DLD1 (cell line): ENCODE measurements around the gene SLC35A2.

Experiments
- in situ Hi-C: cut with HindIII; loops from 2 replicates; pipeline ENCODE4 v1.10.0; 2017; ENCODE audit warnings: low sequenced_read_pairs

The SLC35A2 gene

GRCh38 chrX:48911412-48912182 lies at the start of gene SLC35A2:
TSS of gene SLC35A2 (minus strand) at chrX:48911646. CDS start at chrX:48911636, 10 bp downstream.
- in situ Hi-C loops, result no loop called here

GRCh38 chrX:48960291-48960690 lies 48.8 kb upstream of the SLC35A2 start:
- in situ Hi-C loops, result no loop called here

DNA sequence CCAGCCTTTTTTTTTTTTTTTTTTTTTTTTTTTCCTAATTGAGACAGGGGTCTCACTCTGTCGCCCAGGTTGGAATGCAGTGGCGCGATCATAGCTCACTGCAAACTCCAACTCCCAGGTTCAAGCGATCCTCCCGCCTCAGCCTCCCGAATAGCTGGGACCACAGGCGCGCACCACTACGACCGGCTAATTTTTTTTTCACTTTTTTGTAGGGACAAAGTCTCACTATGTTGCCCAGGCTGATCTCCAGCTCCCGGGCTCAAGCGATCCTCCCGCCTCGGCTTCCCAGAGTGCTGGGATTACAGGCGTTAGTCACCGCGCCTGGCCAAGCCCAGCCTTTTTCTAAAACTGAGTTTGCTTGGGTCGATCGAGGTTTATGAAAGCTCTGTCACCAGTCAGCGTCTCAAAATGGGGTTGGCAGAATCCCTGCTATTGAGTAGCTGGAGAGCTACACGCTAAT lies 47.2 kb upstream of the SLC35A2 start:
- in situ Hi-C loops, result no loop called here

GRCh38 chrX:48957827-48958634 lies 46.6 kb upstream of the SLC35A2 start:
- in situ Hi-C loops, result no loop called here

GRCh38 chrX:48957477-48957826 lies 46.0 kb upstream of the SLC35A2 start, which contains the start of gene OTUD5:
TSS of gene OTUD5 (minus strand) at chrX:48957607. CDS start at chrX:48957570, 37 bp downstream.
- in situ Hi-C loops, result no loop called here

DNA sequence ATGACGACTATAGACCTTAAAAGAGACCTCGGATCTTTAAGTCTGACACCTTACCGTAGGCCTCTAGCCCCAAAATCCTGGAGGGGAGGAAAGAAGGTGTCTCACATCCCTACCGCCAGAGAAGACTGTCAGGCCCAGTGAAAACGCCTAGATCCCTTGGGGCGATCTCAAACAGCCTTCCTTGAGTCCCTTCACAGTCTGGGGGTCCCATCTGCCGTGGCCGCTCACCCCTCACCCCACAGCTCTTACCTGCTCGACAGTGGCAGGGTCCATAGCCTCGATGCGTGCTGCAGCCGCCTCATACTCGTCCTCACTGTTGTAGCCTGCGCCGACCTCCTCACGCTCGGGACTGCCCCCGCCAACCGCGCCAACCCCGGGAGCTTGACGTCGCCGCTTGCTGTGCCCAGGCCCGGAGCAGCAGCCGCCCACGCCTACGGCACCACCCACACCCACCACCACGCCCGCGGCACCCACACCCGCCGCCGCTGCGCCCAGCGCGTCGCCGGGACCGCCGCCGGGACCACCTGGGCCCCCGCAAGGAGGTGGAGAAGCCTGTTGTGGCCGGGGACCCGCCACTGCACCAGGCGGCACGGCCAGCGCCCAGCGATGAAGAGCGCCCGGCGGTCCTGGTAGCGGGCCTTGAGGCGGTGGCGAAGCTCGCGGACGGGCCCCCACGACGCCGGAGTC lies 45.4 kb upstream of the SLC35A2 start:
- in situ Hi-C loops, result no loop called here

DNA sequence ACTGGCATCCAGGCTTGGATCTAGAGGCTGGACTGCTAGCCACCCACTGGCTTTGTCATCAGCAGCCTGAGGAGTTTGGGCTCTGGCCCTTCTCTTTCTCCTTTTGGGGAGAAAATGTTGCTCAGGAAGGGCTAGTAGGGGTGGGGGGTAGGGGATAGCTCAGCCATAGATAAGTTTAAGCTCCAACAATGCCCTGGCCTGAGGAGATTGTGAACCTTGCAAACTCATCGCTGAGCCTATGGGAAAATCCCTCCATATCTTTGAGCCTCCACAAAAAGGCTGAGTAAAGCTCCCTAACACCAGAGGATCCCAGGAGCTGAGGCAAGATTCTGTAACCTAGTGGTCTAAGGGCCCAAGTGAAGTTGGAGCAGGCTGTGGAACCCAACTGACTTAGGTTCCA lies 37.1 kb upstream of the SLC35A2 start:
- in situ Hi-C loops, result no loop called here

- in situ Hi-C loops, result no loop called here
Observed at GRCh38 chrX:48945517-48946348, 34.3 kb upstream of the SLC35A2 start.

DNA sequence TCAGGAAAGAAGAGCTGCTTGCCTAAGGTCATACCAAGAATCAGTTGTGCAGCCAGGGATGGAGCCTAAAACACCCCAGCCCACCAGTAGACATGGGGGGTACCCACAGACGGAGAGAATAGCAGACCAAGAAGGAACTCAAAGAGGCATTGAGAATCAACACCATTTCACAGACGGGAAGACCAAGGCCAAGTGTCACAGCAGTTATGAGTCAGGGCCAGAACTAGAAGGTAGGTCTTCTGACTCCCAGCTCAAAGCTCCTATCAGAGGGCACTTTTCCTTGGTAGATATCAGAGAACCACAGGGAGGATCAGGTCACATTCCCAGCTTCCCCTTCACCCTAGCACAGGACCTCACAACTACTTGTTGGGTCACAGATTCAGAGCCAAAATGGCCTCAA lies 31.4 kb upstream of the SLC35A2 start:
- in situ Hi-C loops, result no loop called here

DNA sequence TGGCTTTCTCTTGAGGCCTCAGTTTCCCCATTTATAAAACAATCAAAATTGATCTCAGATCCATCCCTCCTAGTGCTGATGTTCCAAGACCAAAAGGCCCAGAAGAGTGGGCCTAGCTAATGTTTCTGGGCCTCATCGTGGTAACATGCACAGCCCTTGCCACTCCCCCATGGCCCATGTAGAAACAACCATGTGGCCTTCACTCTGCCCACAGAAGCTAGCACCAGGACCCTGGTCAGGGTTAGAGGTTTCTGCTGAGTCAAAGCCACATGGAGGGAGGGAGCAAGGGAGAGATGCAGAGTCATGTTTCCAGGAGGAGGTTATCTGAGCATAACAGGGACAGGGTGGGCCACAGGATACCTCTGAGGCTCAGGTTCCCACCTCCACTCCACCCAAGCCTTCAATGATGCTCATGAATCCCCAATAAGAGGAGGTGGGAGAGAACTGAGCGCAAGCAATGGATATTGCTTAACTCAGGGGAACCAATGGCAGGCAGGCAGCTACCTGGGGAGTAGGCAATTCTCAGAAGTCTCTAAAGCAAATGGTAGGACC lies 29.0 kb upstream of the SLC35A2 start:
- in situ Hi-C loops, result no loop called here

GRCh38 chrX:48939524-48940228 lies 28.2 kb upstream of the SLC35A2 start:
- in situ Hi-C loops, result no loop called here

GRCh38 chrX:48938721-48939425 lies 27.4 kb upstream of the SLC35A2 start:
- in situ Hi-C loops, result no loop called here

DNA sequence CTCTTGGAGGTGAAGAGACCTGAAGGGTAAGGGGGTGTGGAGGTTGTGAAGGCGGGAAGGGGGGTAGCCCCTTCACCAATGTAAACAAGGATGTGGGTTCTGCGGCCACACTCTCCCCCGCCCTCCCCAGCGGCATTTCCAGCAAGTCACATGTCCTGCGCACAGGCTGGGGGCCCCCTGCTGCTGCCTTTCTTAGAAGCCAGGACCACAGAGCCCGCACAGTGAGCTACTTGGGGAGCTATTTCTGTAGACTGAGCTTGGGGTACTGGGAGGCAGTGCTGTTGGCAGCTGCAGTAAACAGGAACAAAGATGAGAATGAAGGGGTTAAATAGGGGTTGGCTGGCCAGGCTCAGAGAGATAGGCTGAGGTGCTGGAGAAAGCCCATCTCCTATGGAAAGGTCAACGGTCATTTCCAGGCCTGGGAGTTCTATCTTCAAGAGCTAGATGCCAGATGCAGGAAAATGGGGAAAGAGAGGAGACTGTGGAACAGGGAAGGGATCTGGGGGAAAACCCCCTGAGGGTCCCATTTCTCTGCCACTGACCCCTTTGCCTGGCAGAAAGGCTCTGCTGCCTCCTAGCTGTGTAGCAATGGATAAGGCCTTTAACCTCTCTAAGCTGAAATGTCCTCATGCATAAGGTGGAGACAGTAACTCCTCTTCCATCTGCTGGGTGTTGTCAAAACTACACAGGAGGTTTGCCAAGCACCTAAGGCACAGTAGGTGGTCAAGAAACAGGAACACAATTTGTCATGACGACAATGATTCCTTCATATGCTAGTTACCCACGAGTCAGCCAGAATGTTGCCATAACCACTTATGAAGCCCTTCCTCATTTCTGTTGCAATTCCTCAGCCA lies 25.8 kb upstream of the SLC35A2 start:
- in situ Hi-C loops, result no loop called here

DNA sequence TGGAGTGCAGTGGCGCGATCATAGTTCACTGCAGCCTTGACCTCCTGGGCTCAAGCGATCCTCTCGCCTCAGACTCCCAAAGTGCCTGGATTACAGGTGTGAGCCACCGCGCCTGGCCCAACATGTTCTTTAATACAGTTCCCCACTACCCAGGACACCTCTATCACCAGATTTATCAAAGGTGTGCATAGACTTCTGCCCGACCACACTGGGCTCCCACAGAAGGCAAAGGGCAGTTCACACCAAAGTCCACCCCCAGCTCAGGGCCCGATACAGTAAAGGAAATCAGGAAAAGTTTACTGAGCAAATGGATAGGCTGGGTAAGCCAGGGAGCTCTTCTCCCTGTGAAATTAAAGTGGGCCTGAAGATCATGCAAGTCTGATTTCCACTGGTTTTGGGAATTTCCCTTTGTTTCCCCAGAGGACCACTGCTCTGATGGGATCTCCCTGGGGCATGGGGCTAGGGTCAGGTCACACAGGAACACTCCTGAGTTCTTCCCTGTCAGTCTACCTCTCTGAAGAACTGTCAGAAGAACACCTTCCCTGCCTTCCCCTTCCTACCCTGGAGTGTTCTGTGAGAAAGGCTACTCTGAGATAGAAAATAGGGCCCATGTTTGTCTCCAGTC lies 25.1 kb upstream of the SLC35A2 start:
- in situ Hi-C loops, result no loop called here

GRCh38 chrX:48935301-48935670 lies 23.8 kb upstream of the SLC35A2 start:
- in situ Hi-C loops, result no loop called here

DNA sequence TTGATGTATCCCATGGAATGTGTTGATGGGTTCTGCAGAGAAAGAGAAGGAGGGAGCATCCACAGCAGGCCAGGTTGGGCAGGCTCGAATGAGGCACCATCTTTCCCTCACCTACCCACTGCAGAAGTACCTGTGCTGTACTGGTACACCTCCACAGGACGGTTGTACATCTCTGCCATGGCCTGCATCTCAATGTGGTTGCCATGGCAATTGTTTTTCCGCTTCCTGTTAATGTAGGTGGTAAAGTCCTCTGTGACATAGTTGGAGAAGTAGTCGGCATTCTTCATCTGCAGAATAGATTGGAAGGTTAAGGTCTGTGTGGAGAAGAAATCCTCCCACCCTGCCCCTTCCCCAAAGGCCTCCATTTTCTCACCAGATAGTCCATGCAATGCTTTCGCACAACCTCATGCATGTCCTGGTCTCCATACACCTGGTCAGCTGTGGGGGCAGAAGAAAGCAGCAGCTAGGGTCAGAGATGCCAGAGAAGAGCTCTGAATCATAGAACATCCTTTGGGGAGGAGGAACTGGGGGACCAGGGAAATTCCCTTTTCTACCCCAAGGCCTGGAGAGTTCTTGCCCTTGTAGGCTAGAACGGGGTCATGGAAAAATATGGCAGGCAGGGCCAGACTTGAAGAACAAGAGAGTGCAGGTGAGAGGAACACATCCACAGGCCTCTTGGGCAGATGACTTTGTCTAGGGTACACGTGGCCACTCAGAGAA lies 23.3 kb upstream of the SLC35A2 start:
- in situ Hi-C loops, result no loop called here

GRCh38 chrX:48933757-48934156 lies 22.3 kb upstream of the SLC35A2 start:
- in situ Hi-C loops, result no loop called here
